ENCODE results near the gene PMF1.
"Not testable (repeated sequence)": the region's sequence is repeated elsewhere in the genome, so short reads cannot be mapped to it uniquely, and the experiment has no call there.

The PMF1 gene

GRCh38 chr1:156182010-156182779, 30.6 kb upstream of the PMF1 start:
- Histone ChIP-seq H3K9ac (ENCODE audit: low read depth, low read length) (peak overlapping the region; percentile 69), H3K27ac (ENCODE audit: low read depth, low read length) (peak overlapping the region; percentile 98), H3K4me3 (ENCODE audit: low read length) (0 out of 2 replicates have a peak overlapping the region, but pooled peaks have one; percentile 16), H3K4me1 (ENCODE audit: insufficient read depth, low read length) (peaks cover 28% of the 10 kb centered on the region)
- H3K9me3 ChIP-seq (ENCODE audit: insufficient read depth, low read depth, low read length); H3K36me3 ChIP-seq (ENCODE audit: insufficient read depth, low read length); H3K27me3 ChIP-seq (ENCODE audit: insufficient read depth, low read length): not testable (repeated sequence)
- 56% methylated on average over 10 of the region's 12 CpGs for WGBS

- H3K27me3 ChIP-seq (ENCODE audit: insufficient read depth, low read length); H3K4me1 ChIP-seq (ENCODE audit: insufficient read depth, low read length); H3K9me3 ChIP-seq (ENCODE audit: insufficient read depth, low read depth, low read length); H3K9ac ChIP-seq (ENCODE audit: low read depth, low read length); H3K36me3 ChIP-seq (ENCODE audit: insufficient read depth, low read length); H3K4me3 ChIP-seq (ENCODE audit: low read length); H3K27ac ChIP-seq (ENCODE audit: low read depth, low read length): not testable (repeated sequence)
- 95% methylated on average over 2 of the region's 2 CpGs for WGBS
These were observed 26.2 kb upstream of the PMF1 start for GRCh38 chr1:156186347-156187177.

GRCh38 chr1:156190265-156190664, 22.5 kb upstream of the PMF1 start:
- H3K9ac ChIP-seq (ENCODE audit: low read depth, low read length) = not testable (repeated sequence)
- 95% methylated on average over 4 of the region's 4 CpGs for WGBS

GRCh38 chr1:156191292-156191964, 21.4 kb upstream of the PMF1 start:
- H3K4me3 ChIP-seq (ENCODE audit: low read length) = no peak overlapping the region
- H3K4me1 ChIP-seq (ENCODE audit: insufficient read depth, low read length) = peaks cover 9% of the 10 kb centered on the region; the same call in 1 of the 2 replicates
- peaks cover 9% of the 10 kb centered on the region for H3K36me3 ChIP-seq (ENCODE audit: insufficient read depth, low read length)
- H3K27ac ChIP-seq (ENCODE audit: low read depth, low read length) = no peak overlapping the region
- H3K9me3 ChIP-seq (ENCODE audit: insufficient read depth, low read depth, low read length) = peaks cover 10% of the 10 kb centered on the region
- H3K27me3 ChIP-seq (ENCODE audit: insufficient read depth, low read length) = no peaks in the 10 kb centered on the region
- WGBS = 88% methylated on average over 4 of the region's 4 CpGs
- no peak overlapping the region for H3K9ac ChIP-seq (ENCODE audit: low read depth, low read length)

More at GRCh38 chr1:156190265-156190664, 22.5 kb upstream of the PMF1 start:
- not testable (repeated sequence) for H3K4me1 ChIP-seq (ENCODE audit: insufficient read depth, low read length); H3K27ac ChIP-seq (ENCODE audit: low read depth, low read length); H3K9me3 ChIP-seq (ENCODE audit: insufficient read depth, low read depth, low read length); H3K4me3 ChIP-seq (ENCODE audit: low read length); H3K36me3 ChIP-seq (ENCODE audit: insufficient read depth, low read length); H3K27me3 ChIP-seq (ENCODE audit: insufficient read depth, low read length)

GRCh38 chr1:156193208-156193487, 19.7 kb upstream of the PMF1 start:
- Histone ChIP-seq H3K9me3 (ENCODE audit: insufficient read depth, low read depth, low read length) (peaks cover 6% of the 10 kb centered on the region), H3K27me3 (ENCODE audit: insufficient read depth, low read length) (no peaks in the 10 kb centered on the region), H3K27ac (ENCODE audit: low read depth, low read length) (peak overlapping the region; percentile 74), H3K36me3 (ENCODE audit: insufficient read depth, low read length) (peaks cover 16% of the 10 kb centered on the region), H3K4me1 (ENCODE audit: insufficient read depth, low read length) (peaks cover 9% of the 10 kb centered on the region; the same call in 1 of the 2 replicates), H3K9ac (ENCODE audit: low read depth, low read length) (peak overlapping the region; percentile 48; the same call in 1 of the 2 replicates), H3K4me3 (ENCODE audit: low read length) (peak overlapping the region; percentile 85)
- WGBS = 97% methylated on average over 6 of the region's 7 CpGs

- WGBS = 23% methylated on average over 59 of the region's 59 CpGs
- Histone ChIP-seq H3K36me3 (ENCODE audit: insufficient read depth, low read length) (peaks cover 16% of the 10 kb centered on the region), H3K4me1 (ENCODE audit: insufficient read depth, low read length) (peaks cover 9% of the 10 kb centered on the region; the same call in 1 of the 2 replicates), H3K27me3 (ENCODE audit: insufficient read depth, low read length) (no peaks in the 10 kb centered on the region), H3K27ac (ENCODE audit: low read depth, low read length) (peak within 1 kb of the TSS; percentile 74), H3K4me3 (ENCODE audit: low read length) (peak within 1 kb of the TSS; percentile 85), H3K9me3 (ENCODE audit: insufficient read depth, low read depth, low read length) (peaks cover 6% of the 10 kb centered on the region), H3K9ac (ENCODE audit: low read depth, low read length) (peak within 1 kb of the TSS; percentile 63; the same call in 1 of the 2 replicates)
These were observed 19.1 kb upstream of the PMF1 start, which contains the start of gene SLC25A44 for GRCh38 chr1:156193488-156194299. TSS of gene SLC25A44 (plus strand) at chr1:156194104. CDS start at chr1:156199848, 5,744 bp downstream.

GRCh38 chr1:156194300-156194652, 18.5 kb upstream of the PMF1 start:
- peak overlapping the region; percentile 63; the same call in 1 of the 2 replicates for H3K9ac ChIP-seq (ENCODE audit: low read depth, low read length)
- H3K4me3 ChIP-seq (ENCODE audit: low read length) = peak overlapping the region; percentile 85
- 17% methylated on average over 14 of the region's 14 CpGs for WGBS
- peaks cover 9% of the 10 kb centered on the region; the same call in 1 of the 2 replicates for H3K4me1 ChIP-seq (ENCODE audit: insufficient read depth, low read length)
- peak overlapping the region; percentile 42; the same call in 1 of the 2 replicates for H3K27ac ChIP-seq (ENCODE audit: low read depth, low read length)
- H3K9me3 ChIP-seq (ENCODE audit: insufficient read depth, low read depth, low read length) = peaks cover 2% of the 10 kb centered on the region
- H3K36me3 ChIP-seq (ENCODE audit: insufficient read depth, low read length) = peaks cover 18% of the 10 kb centered on the region
- H3K27me3 ChIP-seq (ENCODE audit: insufficient read depth, low read length) = no peaks in the 10 kb centered on the region

GRCh38 chr1:156195853-156196252, 17.0 kb upstream of the PMF1 start:
- H3K27me3 ChIP-seq (ENCODE audit: insufficient read depth, low read length) = no peaks in the 10 kb centered on the region
- peaks cover 32% of the 10 kb centered on the region for H3K36me3 ChIP-seq (ENCODE audit: insufficient read depth, low read length)
- H3K9ac ChIP-seq (ENCODE audit: low read depth, low read length) = no peak overlapping the region
- H3K4me1 ChIP-seq (ENCODE audit: insufficient read depth, low read length) = peaks cover 9% of the 10 kb centered on the region; the same call in 1 of the 2 replicates
- no peaks in the 10 kb centered on the region for H3K9me3 ChIP-seq (ENCODE audit: insufficient read depth, low read depth, low read length)
- H3K4me3 ChIP-seq (ENCODE audit: low read length) = no peak overlapping the region
- 86% methylated on average over 4 of the region's 4 CpGs for WGBS
- no peak overlapping the region for H3K27ac ChIP-seq (ENCODE audit: low read depth, low read length)

- Histone ChIP-seq H3K4me1 (ENCODE audit: insufficient read depth, low read length) (peaks cover 9% of the 10 kb centered on the region; the same call in 1 of the 2 replicates), H3K4me3 (ENCODE audit: low read length) (no peak overlapping the region), H3K9me3 (ENCODE audit: insufficient read depth, low read depth, low read length) (no peaks in the 10 kb centered on the region), H3K27me3 (ENCODE audit: insufficient read depth, low read length) (no peaks in the 10 kb centered on the region), H3K27ac (ENCODE audit: low read depth, low read length) (no peak overlapping the region), H3K9ac (ENCODE audit: low read depth, low read length) (no peak overlapping the region), H3K36me3 (ENCODE audit: insufficient read depth, low read length) (peaks cover 36% of the 10 kb centered on the region)
- WGBS = 71% methylated on average over 2 of the region's 2 CpGs
These were observed 16.4 kb upstream of the PMF1 start for GRCh38 chr1:156196445-156196844.

- Histone ChIP-seq H3K27me3 (ENCODE audit: insufficient read depth, low read length) (no peaks in the 10 kb centered on the region), H3K4me1 (ENCODE audit: insufficient read depth, low read length) (0 out of 2 replicates have a peak, but pooled peaks cover 4% of the 10 kb centered on the region), H3K27ac (ENCODE audit: low read depth, low read length) (no peak overlapping the region), H3K36me3 (ENCODE audit: insufficient read depth, low read length) (peaks cover 50% of the 10 kb centered on the region), H3K9ac (ENCODE audit: low read depth, low read length) (no peak overlapping the region), H3K4me3 (ENCODE audit: low read length) (no peak overlapping the region), H3K9me3 (ENCODE audit: insufficient read depth, low read depth, low read length) (no peaks in the 10 kb centered on the region)
- WGBS = 90% methylated on average over 5 of the region's 5 CpGs
These were observed 13.9 kb upstream of the PMF1 start for GRCh38 chr1:156198831-156199349.
